K562 (cell line): Measurements from ENCODE around the gene DPP4. TPM values are rescaled to one million over a fixed set of nuclear protein-coding genes. Genes with fewer than 3 reads are reported as not detected.

Experiments used
- ATAC-seq: fragments of 200-7000 bp; cut with Tn5 transposase; 3 replicates; pipeline ENCODE4 v1.9.1; 2020; ENCODE audit warnings: moderate library complexity
- BruUV-seq: library from RNA; stranded (reverse); fragments of 400-500 nt; replicated peaks from 2 replicates; lab custom pipeline; 2021; lab: Mats Ljungman, UMichigan
- CTCF ChIA-PET: fragments of 300-600 bp; formaldehyde crosslinking; extraction: SDS; loops from one replicate; lab custom pipeline; 2021; ENCODE audit warnings: low intra/inter-chr PET ratio; lab: Yijun Ruan, JAX
- POLR2A ChIA-PET: fragments of 300-600, 350-650 bp; sonication (Branson Sonifier 250); formaldehyde crosslinking; extraction: SDS; loops from one replicate; lab custom pipeline; 2021; ENCODE audit warnings: antibody characterized with exemption, inconsistent platforms; lab: Yijun Ruan, JAX
- DNase-seq, 4 experiments: peaks; one replicate each; pipeline versions ENCODE4 v3.0.0 to v3.0.0-alpha.2; 2011 to 2018; ENCODE audit warnings: low spot score in 3 of 4, mixed read lengths in 3 of 4; ENCODE audit errors: extremely low read depth in 1 of 4
- FAIRE-seq: peaks from 2 replicates; lab custom pipeline; 2011; peaks lifted over from hg19 to GRCh38; lab: Jason Lieb, UNC
- H2AFZ ChIP-seq: 2 replicates; pipeline ENCODE4 v1.6.0; 2011; ENCODE audit warnings: low read depth, low read length, control low read depth, inconsistent platforms
- H3K27ac ChIP-seq: fragments of 200-600 bp; 3 replicates; pipeline ENCODE4 v1.8.0; 2011; ENCODE audit warnings: low read depth, mild to moderate bottlenecking, control low read depth, inconsistent platforms, low read length, moderate library complexity, mixed read lengths; ENCODE audit errors: extremely low read depth
- H3K27me3 ChIP-seq, 2 experiments: fragments of 300-600 bp in 1 of 2; 2 replicates in 1 of 2; 3 replicates in 1 of 2; pipeline versions ENCODE4 v1.6.0 to v1.8.0; 2011; ENCODE audit warnings: inconsistent platforms in 2 of 2, low read length in 2 of 2, mild to moderate bottlenecking in 1 of 2, mixed read lengths in 1 of 2, moderate library complexity in 1 of 2; ENCODE audit not compliant: control insufficient read depth in 2 of 2, insufficient read depth in 2 of 2
- H3K36me3 ChIP-seq: fragments of 300-600 bp; 3 replicates; pipeline ENCODE4 v1.8.0; 2011; ENCODE audit warnings: mild to moderate bottlenecking, low read length, inconsistent platforms; ENCODE audit not compliant: control insufficient read depth, insufficient read depth
- H3K4me1 ChIP-seq, 2 experiments: fragments of 200-600 bp in 1 of 2; replicated peaks in 1 of 2; 2 replicates in 1 of 2; 3 replicates in 1 of 2; pipeline versions ENCODE4 v1.5.1 to v1.8.0; 2011; ENCODE audit warnings: inconsistent platforms in 2 of 2, low read length in 2 of 2, mild to moderate bottlenecking in 1 of 2, mixed read lengths in 1 of 2, moderate library complexity in 1 of 2; ENCODE audit not compliant: control insufficient read depth in 2 of 2, insufficient read depth in 2 of 2
- H3K4me2 ChIP-seq: 2 replicates; pipeline ENCODE4 v1.6.1; 2011; ENCODE audit warnings: low read length, control low read depth, inconsistent platforms, mixed read lengths; ENCODE audit not compliant: insufficient read depth
- H3K4me3 ChIP-seq: fragments of 200-600 bp; sonication (generic), shearing (Covaris generic); 2 replicates; pipeline ENCODE4 v1.5.1; 2016; ENCODE audit warnings: control low read depth, inconsistent platforms
- H3K79me2 ChIP-seq: fragments of 200-600 bp; 3 replicates; pipeline ENCODE4 v1.8.0; 2011; ENCODE audit warnings: low read length, inconsistent platforms; ENCODE audit not compliant: control insufficient read depth, insufficient read depth
- H3K9ac ChIP-seq, 2 experiments: 2 replicates each; pipeline versions ENCODE4 v1.6.0 to v1.6.1; 2011; ENCODE audit warnings: low read depth in 2 of 2, low read length in 2 of 2, control low read depth in 1 of 2, inconsistent platforms in 1 of 2, mild to moderate bottlenecking in 1 of 2, mixed read lengths in 1 of 2; ENCODE audit not compliant: insufficient read depth in 1 of 2
- H3K9me1 ChIP-seq: one replicate; pipeline ENCODE4 v1.6.0; 2011; ENCODE audit warnings: inconsistent platforms, mild to moderate bottlenecking, low read length, moderate library complexity; ENCODE audit not compliant: control insufficient read depth, insufficient read depth
- H3K9me3 ChIP-seq: replicated peaks from 2 replicates; pipeline ENCODE4 v1.5.1; 2011; ENCODE audit warnings: low read depth, low read length, inconsistent platforms; ENCODE audit not compliant: control insufficient read depth, insufficient read depth
- H4K20me1 ChIP-seq: replicated peaks from 2 replicates; pipeline ENCODE4 v1.6.1; 2011; ENCODE audit warnings: low read length, inconsistent platforms, mixed read lengths; ENCODE audit not compliant: control insufficient read depth, insufficient read depth
- CCNT2 ChIP-seq: IDR thresholded peaks from 2 replicates; pipeline ENCODE4 v1.6.1; 2011; ENCODE audit warnings: borderline replicate concordance, low read depth, mild to moderate bottlenecking, moderate library complexity, mixed read lengths, low read length; ENCODE audit not compliant: insufficient read length; ENCODE audit errors: extremely low read depth
- GTF2B ChIP-seq: IDR thresholded peaks from 2 replicates; pipeline ENCODE4 v1.6.1; 2011; ENCODE audit not compliant: insufficient read length; ENCODE audit errors: extremely low read depth
- HDAC2 ChIP-seq: fragments of 450-650 bp; IDR thresholded peaks from 2 replicates; pipeline ENCODE4 v1.6.1; 2016; ENCODE audit warnings: mild to moderate bottlenecking
- HSF4 ChIP-seq: fragments of 250-450 bp; sonication (Bioruptor Pico); IDR thresholded peaks from 2 replicates; pipeline ENCODE4 v2.1.2; 2022; ENCODE audit warnings: mild to moderate bottlenecking, moderate library complexity, borderline replicate concordance
- PRDM10 ChIP-seq: fragments of 450-650 bp; IDR thresholded peaks from 2 replicates; pipeline ENCODE4 v1.6.1; 2018; ENCODE audit not compliant: partially characterized antibody
- SRSF1 ChIP-seq: fragments of 200-400 bp; formaldehyde crosslinking; IDR thresholded peaks from 2 replicates; pipeline ENCODE4 v1.6.1; 2017; ENCODE audit warnings: mild to moderate bottlenecking, low read depth, low read length, moderate library complexity
- TOE1 ChIP-seq, 2 experiments: fragments of 450-650 bp in 1 of 2; sonication (generic) in 1 of 2; formaldehyde crosslinking in 1 of 2; IDR thresholded peaks; 2 replicates each; pipeline versions ENCODE4 v1.7.1 to v1.8.0; 2016 to 2022; ENCODE audit warnings: borderline replicate concordance in 2 of 2, mild to moderate bottlenecking in 2 of 2, antibody characterized with exemption in 1 of 2, inconsistent platforms in 1 of 2, low read depth in 1 of 2, missing genetic modification reagents in 1 of 2, moderate library complexity in 1 of 2
- TRIM25 ChIP-seq: fragments of 450-650 bp; IDR thresholded peaks from 2 replicates; pipeline ENCODE4 v1.7.0; 2016; ENCODE audit warnings: borderline replicate concordance
- TRIM28 ChIP-seq: fragments of 450-650 bp; IDR thresholded peaks from 2 replicates; pipeline ENCODE4 v1.6.1; 2017
- ZNF174 ChIP-seq: fragments of 250-450 bp; sonication (Bioruptor Pico); IDR thresholded peaks from 2 replicates; pipeline ENCODE4 v1.4.0; 2020; ENCODE audit warnings: mild to moderate bottlenecking
- ZNF239 ChIP-seq: fragments of 250-450 bp; sonication (Bioruptor Pico); IDR thresholded peaks from 2 replicates; pipeline ENCODE4 v1.4.0; 2020; ENCODE audit warnings: mild to moderate bottlenecking
- ZNF75A ChIP-seq: fragments of 450-650 bp; formaldehyde crosslinking; IDR thresholded peaks from 2 replicates; pipeline ENCODE4 v1.4.0; 2020; ENCODE audit warnings: mild to moderate bottlenecking
- WGBS: fragments of 100-300 bp; shearing (Covaris generic); methylation state at CpG from one replicate; pipeline ENCODE4 v1.1.6; 2016; ENCODE audit warnings: low coverage, mixed read lengths; ENCODE audit not compliant: insufficient coverage; ENCODE audit errors: missing lambda C conversion rate; 5-methylcytosine and 5-hydroxymethylcytosine counted together
- in situ Hi-C: fragments of 300-500 bp; cut with MboI; formaldehyde crosslinking; loops from 4 replicates; pipeline ENCODE4 v1.15.0; 2018; ENCODE audit warnings: inconsistent platforms, mixed read lengths
- intact Hi-C: fragments of 100-400 bp; cut with micrococcal nuclease; formaldehyde crosslinking; loops from 2 replicates; pipeline ENCODE4 v1.14.2; 2022
- polyA plus RNA-seq, 8 experiments: library from polyadenylated mRNA; depleted of rRNA in 4 of 8; stranded (reverse) in 5 of 8; unstranded in 3 of 8; fragments of >200 nt; fragmentation: Nextera tagmentation in 2 of 8; fragmentation: Illumina TruSeq in 1 of 8; extraction: Ambion mirVana in 2 of 8; extraction: Trizol in 1 of 8; gene quantifications; 2 replicates each; pipeline versions ENCODE4 v1.2.1 to v1.2.3, GENCODE V29; 2011 to 2014; ENCODE audit warnings: inconsistent platforms in 1 of 8, missing spikeins in 1 of 8
- total RNA-seq, 7 experiments: library from RNA; depleted of rRNA in 6 of 7; stranded (reverse); fragments of >200 nt in 6 of 7; fragmentation: Illumina TruSeq in 2 of 7; extraction: Trizol in 2 of 7; gene quantifications; 2 replicates each; pipeline versions ENCODE4 v1.2.1 to v1.2.3, GENCODE V29; 2011 to 2021; ENCODE audit warnings: low replicate concordance in 1 of 7

Gene DPP4
- total and polyA plus RNA-seq, 9 of the 15 experiments (the other 6 are each of a cell fraction or from before 2014, with no cell fraction given), result 0.11 TPM; not detected in 8

- in situ Hi-C loops, result no loop called here
- no TSS peak for BruUV-seq
- TF ChIP-seq TRIM28 (no peak), GTF2B (no peak), CCNT2 (no peak), ZNF239 (CRISPR knock-in tag) (no peak), ZNF174 (no peak), TRIM25 (no peak), PRDM10 (no peak), HSF4 (CRISPR knock-in tag) (no peak), ZNF75A (CRISPR knock-in tag) (no peak), SRSF1 (no peak), HDAC2 (no peak), TOE1 (IDR thresholded peaks at IDR 0.05; ENCODE audit: borderline replicate concordance) (no peak), TOE1 (CRISPR knock-in tag; IDR thresholded peaks at IDR 0.05; ENCODE audit: borderline replicate concordance, low read depth) (no peak)
Measured at GRCh38 chr2:162041485-162041884, 32.5 kb downstream of the DPP4 start.

More at GRCh38 chr2:162041485-162041884, 32.5 kb downstream of the DPP4 start:
- ChIA-PET POLR2A (no interaction called here), CTCF (no interaction called here)
- Histone ChIP-seq H3K4me2 (no peak overlapping the region), H3K36me3 (no peaks in the 10 kb centered on the region), H3K9me1 (no peaks in the 10 kb centered on the region), H3K9ac (no peak overlapping the region), H3K4me3 (no peak overlapping the region), H3K27ac (no peak overlapping the region), H3K79me2 (no peaks in the 10 kb centered on the region), H3K4me1 (no peaks in the 10 kb centered on the region), H2AFZ (no peak overlapping the region), H3K27me3 (no peaks in the 10 kb centered on the region), H4K20me1 (no peaks in the 10 kb centered on the region; the same call in 1 of the 2 replicates), H3K9me3 (no peaks in the 10 kb centered on the region)
- no peak for FAIRE-seq
- intact Hi-C loops, result no loop called here
- 0% methylated on average over 1 of the region's 1 CpG for WGBS
- ATAC-seq, result no peak
- no peak for DNase-seq
